RWPE2 (cell line): Measurements from ENCODE around the gene EPB41L4A.

Experiments
- ATAC-seq: fragments of 200-7000 bp; cut with Tn5 transposase; 3 replicates; pipeline ENCODE4 v1.9.1; 2021; ENCODE audit warnings: low read depth
- DNase-seq: peaks from one replicate; pipeline ENCODE4 v3.0.0-alpha.2; 2020; ENCODE audit warnings: low spot score
- H3K27ac ChIP-seq: fragments of 450-650 bp; 2 replicates; pipeline ENCODE4 v1.5.1; 2017; ENCODE audit warnings: mild to moderate bottlenecking; ENCODE audit not compliant: poor library complexity, severe bottlenecking
- H3K27me3 ChIP-seq: fragments of 250-450 bp; sonication (Bioruptor Pico); 2 replicates; pipeline ENCODE4 v1.5.1; 2021; ENCODE audit warnings: mild to moderate bottlenecking, moderate library complexity; ENCODE audit not compliant: insufficient read depth, poor library complexity, severe bottlenecking
- H3K36me3 ChIP-seq: fragments of 250-450 bp; sonication (Bioruptor Pico); 2 replicates; pipeline ENCODE4 v1.5.1; 2020; ENCODE audit warnings: low read depth, mild to moderate bottlenecking, moderate library complexity
- H3K4me1 ChIP-seq: fragments of 250-450 bp; sonication (Bioruptor Pico); 2 replicates; pipeline ENCODE4 v1.5.1; 2021; ENCODE audit warnings: mild to moderate bottlenecking, moderate library complexity; ENCODE audit not compliant: insufficient read depth, poor library complexity, severe bottlenecking
- H3K4me3 ChIP-seq: fragments of 250-450 bp; sonication (Bioruptor Pico); 2 replicates; pipeline ENCODE4 v1.5.1; 2021; ENCODE audit warnings: mild to moderate bottlenecking, moderate library complexity; ENCODE audit not compliant: severe bottlenecking
- H3K9me3 ChIP-seq: fragments of 250-450 bp; sonication (Bioruptor Pico); 2 replicates; pipeline ENCODE4 v1.5.1; 2021; ENCODE audit warnings: mild to moderate bottlenecking, moderate library complexity; ENCODE audit not compliant: severe bottlenecking
- TF ChIP-seq, protein P1 (sequence below): fragments of 450-650 bp; IDR thresholded peaks from one replicate; pipeline ENCODE4 v1.5.1; 2017; ENCODE audit warnings: mild to moderate bottlenecking, moderate library complexity; ENCODE audit not compliant: poor library complexity, severe bottlenecking

The EPB41L4A gene

DNA sequence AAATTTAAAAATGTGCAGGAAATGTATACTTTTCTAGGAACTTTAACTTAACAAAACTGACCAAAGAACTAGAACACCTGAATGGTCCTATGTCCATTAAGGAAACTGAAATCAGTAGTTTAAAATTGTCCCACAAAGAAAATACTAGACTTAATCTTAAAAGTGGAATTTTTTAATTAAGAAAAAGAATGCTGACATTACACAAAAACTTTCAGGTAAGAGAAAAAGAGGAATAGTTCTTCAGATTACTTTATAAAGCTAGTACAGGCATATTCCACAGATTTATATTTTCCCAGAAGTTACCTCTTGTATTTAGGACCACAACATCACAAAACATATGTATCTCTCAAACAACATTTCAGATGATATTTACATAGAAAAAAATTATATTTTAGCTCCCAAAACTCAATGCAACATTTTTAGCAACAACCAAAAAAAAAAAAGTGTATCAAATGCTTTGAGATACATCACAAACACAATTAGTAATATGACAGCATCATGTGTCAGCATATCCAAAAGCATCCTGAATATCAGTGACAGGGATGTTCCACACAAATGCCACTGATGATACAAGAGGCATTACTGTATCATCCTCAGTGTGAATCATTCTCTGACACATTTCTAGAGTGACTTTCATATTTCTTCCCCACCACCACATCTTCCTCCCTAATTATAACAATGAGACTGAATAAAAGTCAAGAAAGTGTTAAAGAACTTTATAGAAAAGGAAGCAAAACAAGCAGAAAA, 264.0 kb downstream of the EPB41L4A start:
- no peaks in the 10 kb centered on the region for H3K27me3 ChIP-seq
- H3K4me1 ChIP-seq: no peaks in the 10 kb centered on the region
- H3K36me3 ChIP-seq: no peaks in the 10 kb centered on the region
- ATAC-seq: peak; percentile 48; the same call in 2 of the 3 replicates
- H3K9me3 ChIP-seq: no peaks in the 10 kb centered on the region
- H3K4me3 ChIP-seq: no peak overlapping the region
- TF ChIP-seq, protein P1, sequence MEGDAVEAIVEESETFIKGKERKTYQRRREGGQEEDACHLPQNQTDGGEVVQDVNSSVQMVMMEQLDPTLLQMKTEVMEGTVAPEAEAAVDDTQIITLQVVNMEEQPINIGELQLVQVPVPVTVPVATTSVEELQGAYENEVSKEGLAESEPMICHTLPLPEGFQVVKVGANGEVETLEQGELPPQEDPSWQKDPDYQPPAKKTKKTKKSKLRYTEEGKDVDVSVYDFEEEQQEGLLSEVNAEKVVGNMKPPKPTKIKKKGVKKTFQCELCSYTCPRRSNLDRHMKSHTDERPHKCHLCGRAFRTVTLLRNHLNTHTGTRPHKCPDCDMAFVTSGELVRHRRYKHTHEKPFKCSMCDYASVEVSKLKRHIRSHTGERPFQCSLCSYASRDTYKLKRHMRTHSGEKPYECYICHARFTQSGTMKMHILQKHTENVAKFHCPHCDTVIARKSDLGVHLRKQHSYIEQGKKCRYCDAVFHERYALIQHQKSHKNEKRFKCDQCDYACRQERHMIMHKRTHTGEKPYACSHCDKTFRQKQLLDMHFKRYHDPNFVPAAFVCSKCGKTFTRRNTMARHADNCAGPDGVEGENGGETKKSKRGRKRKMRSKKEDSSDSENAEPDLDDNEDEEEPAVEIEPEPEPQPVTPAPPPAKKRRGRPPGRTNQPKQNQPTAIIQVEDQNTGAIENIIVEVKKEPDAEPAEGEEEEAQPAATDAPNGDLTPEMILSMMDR: no peak
- no peak overlapping the region for H3K27ac ChIP-seq
- DNase-seq: no peak

DNA sequence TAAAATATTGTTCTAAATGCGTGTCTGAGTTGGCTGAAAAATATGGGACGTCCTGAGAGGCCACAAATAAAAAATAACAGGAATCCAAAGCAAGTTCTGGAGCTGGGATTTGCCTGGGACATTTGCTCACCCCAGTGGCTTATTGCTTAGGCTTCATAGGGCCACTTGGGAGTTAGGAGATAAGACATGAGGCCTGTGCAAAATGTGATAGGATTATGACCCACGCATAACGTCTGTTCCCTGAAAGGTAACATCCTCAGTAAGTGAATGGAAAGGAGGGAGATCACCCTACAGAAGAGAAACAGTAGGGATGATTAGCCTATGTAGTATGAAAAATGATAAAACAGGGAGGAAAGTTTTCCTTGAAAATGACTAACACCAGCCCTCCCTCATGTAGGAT, 269.4 kb downstream of the EPB41L4A start:
- Histone ChIP-seq H3K36me3 (no peaks in the 10 kb centered on the region), H3K4me3 (no peak overlapping the region), H3K4me1 (peaks cover 9% of the 10 kb centered on the region), H3K9me3 (no peaks in the 10 kb centered on the region), H3K27me3 (no peaks in the 10 kb centered on the region), H3K27ac (no peak overlapping the region)
- ATAC-seq: no peak
- DNase-seq: no peak
- TF ChIP-seq, protein P1: no peak

DNA sequence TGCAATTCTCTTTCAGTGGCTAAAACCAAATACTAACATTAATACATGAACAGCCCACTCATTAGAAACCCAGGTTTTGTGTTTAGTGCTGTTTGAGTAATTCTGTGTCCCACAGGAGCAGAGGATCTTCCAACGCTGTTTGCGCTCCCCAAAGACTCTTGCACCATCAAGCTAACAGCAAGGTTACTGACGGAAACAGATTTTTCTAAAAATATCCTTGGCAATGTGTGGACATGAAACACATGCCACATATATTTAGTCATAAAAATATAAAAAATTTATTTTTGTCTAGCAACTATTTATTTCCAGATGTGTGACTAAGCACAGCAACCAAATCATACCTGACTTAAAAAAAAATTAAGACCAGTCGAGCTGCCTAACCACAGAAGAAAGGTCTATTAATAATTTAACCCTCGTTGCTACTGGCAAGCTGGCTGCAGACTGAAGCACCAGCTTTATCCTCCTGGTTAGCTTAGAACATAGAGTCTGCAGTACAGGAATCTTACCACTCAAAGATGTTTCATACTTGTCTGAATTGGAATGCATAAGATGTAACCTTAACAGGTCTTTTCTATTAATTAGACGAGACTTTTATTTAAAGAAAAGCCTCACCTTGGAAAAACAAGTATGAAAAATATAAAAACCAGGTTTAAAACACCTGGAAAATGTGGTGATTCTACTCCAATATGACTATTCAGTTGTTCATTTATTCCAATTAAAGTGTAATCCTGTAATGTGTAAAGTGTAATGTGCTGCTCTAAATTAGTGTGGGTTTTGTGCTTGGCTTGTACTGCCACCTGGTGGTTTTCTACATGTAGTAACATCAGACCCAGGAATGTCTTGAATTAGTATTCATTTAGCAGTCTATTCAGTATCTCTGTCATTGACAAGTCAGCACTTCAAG, 272.5 kb downstream of the EPB41L4A start:
- H3K4me3 ChIP-seq: no peak overlapping the region
- H3K4me1 ChIP-seq: peaks cover 14% of the 10 kb centered on the region
- H3K27ac ChIP-seq: peak overlapping the region; percentile 7
- H3K9me3 ChIP-seq: no peaks in the 10 kb centered on the region
- TF ChIP-seq, protein P1: peak; percentile 99
- peak; percentile 81 for ATAC-seq
- H3K27me3 ChIP-seq: no peaks in the 10 kb centered on the region
- no peak for DNase-seq
- H3K36me3 ChIP-seq: no peaks in the 10 kb centered on the region

DNA sequence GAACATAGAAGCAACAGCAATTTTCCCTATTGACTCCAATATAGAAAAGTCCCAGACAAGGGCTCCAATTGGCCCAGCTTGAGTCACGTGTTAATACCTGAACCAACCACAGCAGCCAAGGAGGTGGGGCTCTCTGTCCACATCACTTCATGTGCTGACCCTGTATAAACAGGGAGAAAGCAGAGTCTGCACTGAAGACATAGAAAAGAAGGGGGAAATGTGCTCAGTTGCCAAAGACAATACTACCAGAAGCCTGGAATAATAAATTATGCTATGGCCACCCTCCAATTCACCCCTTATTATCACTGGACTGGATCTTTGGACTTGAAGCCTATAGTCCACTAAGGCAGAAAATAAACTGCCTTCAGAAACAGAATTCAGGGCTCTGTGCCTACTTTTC, 275.4 kb downstream of the EPB41L4A start:
- Histone ChIP-seq H3K27me3 (no peaks in the 10 kb centered on the region), H3K36me3 (no peaks in the 10 kb centered on the region), H3K27ac (no peak overlapping the region), H3K4me3 (no peak overlapping the region), H3K9me3 (no peaks in the 10 kb centered on the region), H3K4me1 (peaks cover 14% of the 10 kb centered on the region)
- TF ChIP-seq, protein P1: no peak
- no peak for DNase-seq
- ATAC-seq: no peak
